Mucosa of descending colon (tissue), 3 donors: ENCODE results near the gene SARS1. TPM values are rescaled to one million over a fixed set of nuclear protein-coding genes. Genes with fewer than 3 reads are reported as not detected.

Experiments used
- ATAC-seq: fragments of 200-7000 bp; cut with Tn5 transposase; one replicate; pipeline ENCODE4 v1.9.1; 2020; ENCODE audit warnings: mild to moderate bottlenecking, moderate library complexity
- DNase-seq, 3 donors: peaks; one replicate each; pipeline ENCODE4 v3.0.0-alpha.2; 2020
- H3K36me3 ChIP-seq: fragments of 200-600 bp; one replicate; pipeline ENCODE4 v1.8.0; 2021; ENCODE audit warnings: low read depth, mild to moderate bottlenecking
- H3K4me1 ChIP-seq: fragments of 200-600 bp; one replicate; pipeline ENCODE4 v1.8.0; 2021; ENCODE audit warnings: low read depth, mild to moderate bottlenecking
- H3K4me3 ChIP-seq: fragments of 200-600 bp; one replicate; pipeline ENCODE4 v1.8.0; 2021; ENCODE audit warnings: mild to moderate bottlenecking
- H3K9me3 ChIP-seq: fragments of 200-600 bp; one replicate; pipeline ENCODE4 v1.8.0; 2021; ENCODE audit warnings: mild to moderate bottlenecking
- intact Hi-C, 2 donors: fragments of 100-400 bp; cut with DNase I in 1 of 2; cut with micrococcal nuclease in 1 of 2; formaldehyde crosslinking; loops; one replicate each; pipeline versions ENCODE4 v1.11.0 to v1.11.1; 2022; cut with DNase I, micrococcal nuclease
- total RNA-seq, 3 donors: library from RNA; stranded (reverse); fragmentation: NEBNext Ultra II Directional in 2 of 3; extraction: Animal tissue kit (Norgen Biotek cat#: 25700) in 2 of 3; gene quantifications; one replicate each; pipeline versions ENCODE4 v1.2.1 to v1.2.4, GENCODE V29; 2021 to 2023
- TF ChIP-seq, protein P1 (sequence below): fragments of 200-600 bp; IDR thresholded peaks from one replicate; pipeline ENCODE4 v1.8.0; 2022; ENCODE audit warnings: antibody characterized with exemption, mild to moderate bottlenecking
- donor health status: DM: no; HTN: no; CAD: no; lungs with moderate emphysema.
- donor health status: DM: no; HTN: no; CAD: no.
- donor health status: DM: no; HTN: yes; CAD: no.

SARS1 gene
- total RNA-seq, 3 donors from 2014 or later: 124 to 143 (median 125) TPM

DNA sequence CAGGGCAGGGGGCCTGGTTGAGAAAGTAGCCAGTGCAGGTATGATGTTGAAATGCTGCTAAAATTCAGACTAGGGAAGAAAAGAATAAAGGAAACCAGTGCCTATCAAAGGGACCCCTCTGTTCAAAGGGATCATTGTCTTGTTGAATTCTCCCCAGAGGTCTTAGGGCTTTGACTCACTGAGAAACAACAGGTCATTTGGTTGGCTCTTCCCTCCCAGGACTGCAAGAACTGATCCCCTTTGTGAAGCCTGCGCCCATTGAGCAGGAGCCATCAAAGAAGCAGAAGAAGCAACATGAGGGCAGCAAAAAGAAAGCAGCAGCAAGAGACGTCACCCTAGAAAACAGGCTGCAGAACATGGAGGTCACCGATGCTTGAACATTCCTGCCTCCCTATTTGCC, 23.8 kb downstream of the SARS1 start:
- TF ChIP-seq, protein P1, sequence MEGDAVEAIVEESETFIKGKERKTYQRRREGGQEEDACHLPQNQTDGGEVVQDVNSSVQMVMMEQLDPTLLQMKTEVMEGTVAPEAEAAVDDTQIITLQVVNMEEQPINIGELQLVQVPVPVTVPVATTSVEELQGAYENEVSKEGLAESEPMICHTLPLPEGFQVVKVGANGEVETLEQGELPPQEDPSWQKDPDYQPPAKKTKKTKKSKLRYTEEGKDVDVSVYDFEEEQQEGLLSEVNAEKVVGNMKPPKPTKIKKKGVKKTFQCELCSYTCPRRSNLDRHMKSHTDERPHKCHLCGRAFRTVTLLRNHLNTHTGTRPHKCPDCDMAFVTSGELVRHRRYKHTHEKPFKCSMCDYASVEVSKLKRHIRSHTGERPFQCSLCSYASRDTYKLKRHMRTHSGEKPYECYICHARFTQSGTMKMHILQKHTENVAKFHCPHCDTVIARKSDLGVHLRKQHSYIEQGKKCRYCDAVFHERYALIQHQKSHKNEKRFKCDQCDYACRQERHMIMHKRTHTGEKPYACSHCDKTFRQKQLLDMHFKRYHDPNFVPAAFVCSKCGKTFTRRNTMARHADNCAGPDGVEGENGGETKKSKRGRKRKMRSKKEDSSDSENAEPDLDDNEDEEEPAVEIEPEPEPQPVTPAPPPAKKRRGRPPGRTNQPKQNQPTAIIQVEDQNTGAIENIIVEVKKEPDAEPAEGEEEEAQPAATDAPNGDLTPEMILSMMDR: no peak
- H3K4me3 ChIP-seq: no peak overlapping the region
- H3K9me3 ChIP-seq: no peaks in the 10 kb centered on the region
- intact Hi-C loops: no loop called here
- ATAC-seq (no peak), DNase-seq (no peak)
- H3K4me1 ChIP-seq: peaks cover 7% of the 10 kb centered on the region
- no peaks in the 10 kb centered on the region for H3K36me3 ChIP-seq

GRCh38 chr1:109238382-109238781, 24.7 kb downstream of the SARS1 start:
- Histone ChIP-seq H3K36me3 (no peaks in the 10 kb centered on the region), H3K4me1 (peaks cover 7% of the 10 kb centered on the region), H3K9me3 (no peaks in the 10 kb centered on the region), H3K4me3 (no peak overlapping the region)
- ATAC-seq (no peak), DNase-seq (no peak)
- intact Hi-C loops: no loop called here
- TF ChIP-seq, protein P1: no peak

GRCh38 chr1:109239047-109239408, 25.3 kb downstream of the SARS1 start:
- Histone ChIP-seq H3K36me3 (no peaks in the 10 kb centered on the region), H3K4me1 (peaks cover 7% of the 10 kb centered on the region), H3K9me3 (no peaks in the 10 kb centered on the region), H3K4me3 (no peak overlapping the region)
- intact Hi-C loops: no loop called here
- TF ChIP-seq, protein P1: no peak
- DNase-seq (no peak), ATAC-seq (no peak)

- DNase-seq (peak in 2 of 3 donors; percentile 43 to 45), ATAC-seq (peak; percentile 79)
- H3K9me3 ChIP-seq: no peaks in the 10 kb centered on the region
- TF ChIP-seq, protein P1: peak; percentile 37
- H3K4me3 ChIP-seq: no peak overlapping the region
- H3K4me1 ChIP-seq: peaks cover 7% of the 10 kb centered on the region
- intact Hi-C loops: no loop called here
- H3K36me3 ChIP-seq: no peaks in the 10 kb centered on the region
Measured at GRCh38 chr1:109239409-109240068, 25.8 kb downstream of the SARS1 start.

DNA sequence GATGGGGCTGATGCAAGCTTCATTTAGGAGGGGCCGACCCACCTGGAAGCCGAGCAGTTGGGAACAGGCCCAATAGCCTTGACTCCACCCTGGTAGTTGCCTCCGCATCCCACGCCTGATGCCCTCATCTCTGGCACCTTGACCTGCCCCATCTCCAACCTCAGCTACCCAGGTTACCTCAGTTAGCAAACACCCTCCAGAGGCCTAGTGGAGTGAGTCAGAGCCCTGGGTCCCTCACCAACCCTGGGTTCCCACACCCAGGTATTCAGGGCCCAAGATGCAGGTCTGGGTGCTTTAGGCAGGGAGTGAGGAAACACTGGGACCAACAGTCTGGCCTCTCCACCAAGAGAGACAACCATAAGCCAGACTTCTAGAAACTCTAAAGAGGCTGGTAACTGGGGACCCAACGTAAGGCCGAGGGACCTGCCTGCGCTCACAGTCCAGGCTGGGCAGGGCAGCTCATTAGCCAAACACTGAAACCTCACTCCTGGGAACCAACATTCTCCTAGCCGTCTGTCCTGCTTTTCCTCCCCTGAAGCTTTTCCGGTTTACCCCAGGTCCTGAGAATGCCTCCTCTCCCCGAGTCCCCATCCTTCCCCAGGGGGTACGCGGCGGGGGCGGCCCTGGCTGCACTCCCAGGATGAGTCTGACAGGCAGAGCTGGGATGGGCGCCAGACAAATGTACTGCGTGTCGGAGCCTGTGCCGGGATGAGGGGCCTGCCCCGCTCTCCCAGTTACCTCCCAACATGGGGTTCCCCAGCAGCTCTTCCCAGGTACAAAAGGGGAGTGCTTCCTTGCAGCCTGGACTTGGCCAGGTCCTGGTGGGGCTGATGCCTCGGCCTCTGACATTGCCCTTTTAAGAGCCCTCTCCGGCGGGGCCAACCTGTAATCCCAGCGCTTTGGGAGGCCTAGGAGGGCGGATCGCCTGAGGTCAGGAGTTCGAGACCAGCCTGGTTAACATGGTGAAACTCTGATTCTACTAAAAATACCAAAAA, 26.7 kb downstream of the SARS1 start:
- peak; percentile 58 to 63 (median 62) for DNase-seq
- TF ChIP-seq, protein P1: no peak
- intact Hi-C loops: no loop called here
- Histone ChIP-seq H3K36me3 (no peaks in the 10 kb centered on the region), H3K4me1 (peaks cover 7% of the 10 kb centered on the region), H3K4me3 (no peak overlapping the region), H3K9me3 (no peaks in the 10 kb centered on the region)
- ATAC-seq: peak; percentile 64
